Measurements from ENCODE around the gene MAP3K20. TPM values are rescaled to one million over a fixed set of nuclear protein-coding genes. Genes with fewer than 3 reads are reported as not detected.

MAP3K20 gene
- total and polyA plus RNA-seq, 2 of the 8 experiments (the other 6 are each of a cell fraction or from before 2014, with no cell fraction given), result 3.1 to 11.1 TPM

- TF ChIP-seq EZH2 (IDR thresholded peaks at IDR 0.05; ENCODE audit: low read depth, low read length, severe bottlenecking) (no peak), GTF2F1 (IDR thresholded peaks at IDR 0.05; ENCODE audit: borderline replicate concordance, low read depth, low read length) (no peak), PHF8 (conservative IDR thresholded peaks at IDR 0.05; ENCODE audit: low read depth, low read length) (no peak), NANOG (IDR thresholded peaks at IDR 0.05; ENCODE audit: insufficient read depth, low read depth, low read length, poor library complexity, severe bottlenecking) (no peak), ZNF274 (IDR thresholded peaks at IDR 0.05; ENCODE audit: borderline replicate concordance, extremely low read depth, low read length) (no peak)
These were observed 148.2 kb downstream of the MAP3K20 start (continued) for GRCh38 chr2:173223871-173224270.

All from H1 (cell line).